Thyroid gland (tissue), 4 donors: ENCODE measurements around the gene CAMKMT.

Experiments
- POLR2A ChIP-seq, 2 donors: fragments of 450-650 bp; IDR thresholded peaks; one replicate each; pipeline ENCODE4 v1.6.1; 2017; ENCODE audit warnings: antibody characterized with exemption in 2 of 2, mild to moderate bottlenecking in 2 of 2, moderate library complexity in 1 of 2
- TF ChIP-seq, protein P1 (sequence below), 6 experiments: fragments of 200-600 bp in 3 of 6; fragments of 450-650 bp in 3 of 6; sonication (generic) in 3 of 6; IDR thresholded peaks; one replicate each; pipeline ENCODE4 v1.5.1; 2016 to 2019; ENCODE audit warnings: antibody characterized with exemption in 6 of 6, mild to moderate bottlenecking in 2 of 6, inconsistent platforms in 1 of 6, moderate library complexity in 1 of 6

GRCh38 chr2:44691174-44691785, 329.5 kb downstream of the CAMKMT start:
- TF ChIP-seq, protein P1, sequence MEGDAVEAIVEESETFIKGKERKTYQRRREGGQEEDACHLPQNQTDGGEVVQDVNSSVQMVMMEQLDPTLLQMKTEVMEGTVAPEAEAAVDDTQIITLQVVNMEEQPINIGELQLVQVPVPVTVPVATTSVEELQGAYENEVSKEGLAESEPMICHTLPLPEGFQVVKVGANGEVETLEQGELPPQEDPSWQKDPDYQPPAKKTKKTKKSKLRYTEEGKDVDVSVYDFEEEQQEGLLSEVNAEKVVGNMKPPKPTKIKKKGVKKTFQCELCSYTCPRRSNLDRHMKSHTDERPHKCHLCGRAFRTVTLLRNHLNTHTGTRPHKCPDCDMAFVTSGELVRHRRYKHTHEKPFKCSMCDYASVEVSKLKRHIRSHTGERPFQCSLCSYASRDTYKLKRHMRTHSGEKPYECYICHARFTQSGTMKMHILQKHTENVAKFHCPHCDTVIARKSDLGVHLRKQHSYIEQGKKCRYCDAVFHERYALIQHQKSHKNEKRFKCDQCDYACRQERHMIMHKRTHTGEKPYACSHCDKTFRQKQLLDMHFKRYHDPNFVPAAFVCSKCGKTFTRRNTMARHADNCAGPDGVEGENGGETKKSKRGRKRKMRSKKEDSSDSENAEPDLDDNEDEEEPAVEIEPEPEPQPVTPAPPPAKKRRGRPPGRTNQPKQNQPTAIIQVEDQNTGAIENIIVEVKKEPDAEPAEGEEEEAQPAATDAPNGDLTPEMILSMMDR (IDR thresholded peaks at IDR 0.05): no peak
- TF ChIP-seq POLR2A (IDR thresholded peaks at IDR 0.05): no peak
